Prostate gland (tissue), 2 donors: Measurements from ENCODE around the gene QRICH2. TPM values are rescaled to one million over a fixed set of nuclear protein-coding genes. Genes with fewer than 3 reads are reported as not detected.
A peak's percentile ranks its signal among the peaks of the same experiment; 100 is the strongest.

ENCODE experiments used
- DNase-seq: peaks from one replicate; pipeline ENCODE4 v3.0.0-alpha.2; 2019; ENCODE audit warnings: low spot score
- H3K27ac ChIP-seq, 2 donors: fragments of 200-600 bp; sonication (generic); 2 replicates each; pipeline ENCODE4 v1.5.1; 2017 to 2019
- H3K27me3 ChIP-seq: fragments of 200-600 bp; sonication (generic); replicated peaks from 2 replicates; pipeline ENCODE4 v1.5.1; 2019; ENCODE audit not compliant: insufficient read depth
- H3K36me3 ChIP-seq, 2 donors: fragments of 200-600 bp; sonication (generic); 1 replicate in 1 of 2; 2 replicates in 1 of 2; pipeline versions ENCODE4 v1.5.1 to v1.8.1; 2017 to 2019
- H3K4me1 ChIP-seq: fragments of 200-600 bp; sonication (generic); replicated peaks from 2 replicates; pipeline ENCODE4 v1.5.1; 2019
- H3K4me3 ChIP-seq, 2 donors: fragments of 200-600 bp; sonication (generic); 2 replicates each; pipeline ENCODE4 v1.5.1; 2017 to 2019
- H3K9me3 ChIP-seq: fragments of 200-600 bp; sonication (generic); 2 replicates; pipeline ENCODE4 v1.5.1; 2017
- POLR2A ChIP-seq: fragments of 450-650 bp; IDR thresholded peaks from one replicate; pipeline ENCODE4 v1.6.1; 2016; ENCODE audit warnings: antibody characterized with exemption, mild to moderate bottlenecking
- POLR2AphosphoS5 ChIP-seq: sonication (generic); formaldehyde crosslinking; IDR thresholded peaks from one replicate; pipeline ENCODE4 v1.6.1; 2017; ENCODE audit warnings: antibody characterized with exemption
- WGBS: methylation state at CpG from one replicate; pipeline ENCODE4 v1.1.5; 2018; 5-methylcytosine and 5-hydroxymethylcytosine counted together
- intact Hi-C: fragments of 100-400 bp; cut with DNase I; formaldehyde crosslinking; loops from one replicate; pipeline ENCODE4 v1.14.2; 2022
- total RNA-seq, 2 donors: library from RNA; depleted of rRNA; stranded (reverse); fragments of >200 nt; gene quantifications; one replicate each; pipeline ENCODE4 v1.1.0, GENCODE V29; 2016
- TF ChIP-seq, protein P1 (sequence below), 4 experiments: fragments of 200-600 bp in 2 of 4; fragments of 450-650 bp in 2 of 4; sonication (generic) in 2 of 4; IDR thresholded peaks; 1 replicate in 3 of 4; 2 replicates in 1 of 4; pipeline ENCODE4 v1.5.1; 2016 to 2019; ENCODE audit warnings: antibody characterized with exemption in 4 of 4, mild to moderate bottlenecking in 2 of 4, moderate library complexity in 2 of 4

QRICH2 gene
- total RNA-seq, 2 donors from 2014 or later, result 3.1 to 9.8 TPM

DNA sequence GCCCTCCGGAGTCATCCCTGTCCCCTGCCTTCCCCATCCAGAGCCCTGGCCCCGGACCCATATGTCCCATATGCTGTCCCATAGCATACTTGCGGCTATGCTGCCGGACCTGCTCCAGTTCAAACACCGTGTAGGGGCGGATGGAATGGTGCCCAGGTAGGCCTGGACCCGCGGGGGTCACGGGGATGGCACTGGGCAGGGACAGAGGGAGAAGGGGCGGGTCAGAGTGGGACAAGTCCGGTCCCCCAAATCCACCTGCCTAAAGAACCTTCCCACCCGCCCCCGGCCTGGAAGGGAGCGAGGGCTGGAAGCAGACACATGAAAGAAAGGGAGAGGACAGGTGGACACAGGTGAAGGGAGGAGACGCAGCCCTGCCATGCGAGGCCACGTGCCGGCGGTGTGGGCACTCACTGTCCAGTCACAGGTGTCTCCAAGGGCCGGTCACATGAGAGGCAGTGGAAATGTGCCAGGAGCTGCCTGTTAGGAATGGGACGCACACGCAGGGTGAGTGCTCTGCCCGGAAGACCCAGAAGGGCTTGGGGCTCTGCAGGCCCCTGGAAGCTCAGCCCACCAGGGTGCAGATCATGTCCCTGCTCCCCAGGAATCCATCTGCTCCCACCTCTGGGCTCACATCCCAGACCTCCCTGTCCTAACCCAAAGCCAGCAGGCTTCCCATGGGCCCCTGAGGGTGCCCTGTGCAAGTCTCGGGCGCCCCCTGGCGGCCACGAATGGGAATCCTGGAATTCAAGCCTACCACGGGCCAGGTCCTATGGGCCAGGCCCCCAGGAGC is 28.9 kb downstream of the QRICH2 start:
- Histone ChIP-seq H3K27me3 (no peaks in the 10 kb centered on the region), H3K4me1 (peaks cover 6% of the 10 kb centered on the region), H3K27ac (no peak overlapping the region), H3K9me3 (no peaks in the 10 kb centered on the region), H3K36me3 (no peaks in the 10 kb centered on the region), H3K4me3 (no peak overlapping the region)
- intact Hi-C loops, result loop anchor here (1.0 to 10.0 kb wide), 3 partner anchors 96 to 264 kb away; no protein-coding TSS in a partner anchor
- TF ChIP-seq POLR2AphosphoS5 (peak; percentile 75), POLR2A (no peak)
- TF ChIP-seq, protein P1, sequence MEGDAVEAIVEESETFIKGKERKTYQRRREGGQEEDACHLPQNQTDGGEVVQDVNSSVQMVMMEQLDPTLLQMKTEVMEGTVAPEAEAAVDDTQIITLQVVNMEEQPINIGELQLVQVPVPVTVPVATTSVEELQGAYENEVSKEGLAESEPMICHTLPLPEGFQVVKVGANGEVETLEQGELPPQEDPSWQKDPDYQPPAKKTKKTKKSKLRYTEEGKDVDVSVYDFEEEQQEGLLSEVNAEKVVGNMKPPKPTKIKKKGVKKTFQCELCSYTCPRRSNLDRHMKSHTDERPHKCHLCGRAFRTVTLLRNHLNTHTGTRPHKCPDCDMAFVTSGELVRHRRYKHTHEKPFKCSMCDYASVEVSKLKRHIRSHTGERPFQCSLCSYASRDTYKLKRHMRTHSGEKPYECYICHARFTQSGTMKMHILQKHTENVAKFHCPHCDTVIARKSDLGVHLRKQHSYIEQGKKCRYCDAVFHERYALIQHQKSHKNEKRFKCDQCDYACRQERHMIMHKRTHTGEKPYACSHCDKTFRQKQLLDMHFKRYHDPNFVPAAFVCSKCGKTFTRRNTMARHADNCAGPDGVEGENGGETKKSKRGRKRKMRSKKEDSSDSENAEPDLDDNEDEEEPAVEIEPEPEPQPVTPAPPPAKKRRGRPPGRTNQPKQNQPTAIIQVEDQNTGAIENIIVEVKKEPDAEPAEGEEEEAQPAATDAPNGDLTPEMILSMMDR (IDR thresholded peaks at IDR 0.05), result peak; percentile 97 to 100 (median 98)
- DNase-seq, result peak; percentile 85
- 45% methylated on average over 28 of the region's 28 CpGs for WGBS

DNA sequence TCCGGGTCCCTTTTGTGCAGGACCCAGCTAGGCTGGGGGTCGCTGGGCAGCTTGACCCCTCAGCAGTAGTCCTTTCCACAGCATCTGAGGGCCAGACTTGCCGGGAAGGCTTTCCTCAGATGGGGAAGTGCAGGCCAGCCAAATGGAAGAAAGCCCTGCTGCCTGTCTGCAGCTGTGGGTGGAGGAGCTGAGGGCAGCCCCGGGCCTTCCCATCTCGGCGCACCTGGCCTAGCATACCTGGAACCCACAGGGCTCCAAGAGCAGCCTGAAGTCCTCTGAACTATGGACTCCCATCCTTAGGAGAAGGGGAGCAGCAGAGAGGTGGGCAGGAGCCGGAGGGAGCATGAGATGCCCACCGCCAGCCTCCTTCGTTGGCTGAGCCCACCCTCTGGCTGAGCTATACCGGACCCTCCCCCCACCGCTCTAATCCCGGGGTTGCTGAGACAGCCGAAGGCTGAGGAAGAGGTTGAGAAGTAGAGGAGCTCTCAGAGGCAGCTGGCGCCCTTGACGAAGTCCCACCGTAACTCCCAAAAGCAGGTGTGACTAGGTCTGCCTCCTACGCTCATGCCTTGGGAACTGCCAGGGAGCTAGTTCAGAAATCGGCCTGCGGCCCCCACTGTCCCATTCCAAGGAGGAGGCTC is 29.7 kb downstream of the QRICH2 start:
- no peak for DNase-seq
- H3K9me3 ChIP-seq, result no peaks in the 10 kb centered on the region
- WGBS, result 88% methylated on average over 19 of the region's 19 CpGs
- TF ChIP-seq POLR2AphosphoS5 (no peak), POLR2A (no peak)
- TF ChIP-seq, protein P1 (IDR thresholded peaks at IDR 0.05), result no peak
- H3K36me3 ChIP-seq, result no peaks in the 10 kb centered on the region
- H3K4me1 ChIP-seq, result peaks cover 6% of the 10 kb centered on the region
- H3K27me3 ChIP-seq, result no peaks in the 10 kb centered on the region
- intact Hi-C loops, result loop anchor here (1.0 to 10.0 kb wide), 3 partner anchors 96 to 264 kb away; no protein-coding TSS in a partner anchor
- H3K27ac ChIP-seq, result no peak overlapping the region
- no peak overlapping the region for H3K4me3 ChIP-seq

DNA sequence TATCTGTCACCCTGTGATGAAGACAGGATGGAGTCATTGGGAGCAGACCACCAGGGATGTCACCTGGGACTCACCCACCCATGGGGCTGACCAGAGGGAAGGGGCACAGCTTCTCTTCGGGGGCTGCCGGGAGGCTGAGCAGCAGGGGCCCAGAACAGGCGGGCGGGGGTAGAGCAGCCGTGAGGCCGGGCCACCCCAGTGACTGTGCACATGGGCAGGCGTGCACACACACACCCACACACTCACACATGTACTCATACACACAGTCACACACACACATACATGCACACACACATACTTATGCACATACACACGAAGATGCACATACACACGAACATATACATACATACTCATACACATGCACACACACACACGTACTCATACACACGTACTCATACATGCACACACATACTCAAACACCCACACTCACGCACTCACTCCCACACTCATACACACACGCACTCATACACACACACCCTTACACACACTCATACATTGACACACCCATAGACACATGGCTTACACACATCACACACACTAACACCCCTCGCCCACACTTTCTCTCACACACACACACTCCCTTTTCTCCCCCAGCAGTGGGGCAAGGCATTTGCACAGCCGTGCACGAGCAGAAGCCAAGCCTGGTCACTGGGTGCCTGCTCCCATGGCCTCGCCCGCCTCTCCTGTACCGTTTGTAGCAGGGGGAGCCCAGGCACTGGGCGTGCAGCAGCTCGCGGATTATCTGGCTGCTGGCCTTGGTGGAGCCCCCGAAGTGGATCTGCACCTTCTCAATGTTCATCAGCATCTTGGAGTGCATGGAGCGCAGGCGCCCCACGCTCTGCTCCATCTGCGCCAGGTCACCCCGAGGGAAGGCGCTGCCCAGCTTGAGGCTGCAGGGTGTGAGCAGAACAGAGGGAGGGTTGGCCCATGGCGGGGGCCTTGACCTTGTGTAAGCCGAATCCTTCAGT is 30.5 kb downstream of the QRICH2 start:
- Histone ChIP-seq H3K36me3 (no peaks in the 10 kb centered on the region), H3K27me3 (no peaks in the 10 kb centered on the region), H3K4me1 (peaks cover 10% of the 10 kb centered on the region), H3K27ac (no peak overlapping the region), H3K4me3 (no peak overlapping the region), H3K9me3 (no peaks in the 10 kb centered on the region)
- DNase-seq, result no peak
- 88% methylated on average over 29 of the region's 31 CpGs for WGBS
- no peak for TF ChIP-seq POLR2A
- TF ChIP-seq POLR2AphosphoS5, result no peak
- TF ChIP-seq, protein P1 (IDR thresholded peaks at IDR 0.05), result no peak
- intact Hi-C loops, result loop anchor here (1.0 to 10.0 kb wide), 3 partner anchors 95 to 263 kb away; no protein-coding TSS in a partner anchor

DNA sequence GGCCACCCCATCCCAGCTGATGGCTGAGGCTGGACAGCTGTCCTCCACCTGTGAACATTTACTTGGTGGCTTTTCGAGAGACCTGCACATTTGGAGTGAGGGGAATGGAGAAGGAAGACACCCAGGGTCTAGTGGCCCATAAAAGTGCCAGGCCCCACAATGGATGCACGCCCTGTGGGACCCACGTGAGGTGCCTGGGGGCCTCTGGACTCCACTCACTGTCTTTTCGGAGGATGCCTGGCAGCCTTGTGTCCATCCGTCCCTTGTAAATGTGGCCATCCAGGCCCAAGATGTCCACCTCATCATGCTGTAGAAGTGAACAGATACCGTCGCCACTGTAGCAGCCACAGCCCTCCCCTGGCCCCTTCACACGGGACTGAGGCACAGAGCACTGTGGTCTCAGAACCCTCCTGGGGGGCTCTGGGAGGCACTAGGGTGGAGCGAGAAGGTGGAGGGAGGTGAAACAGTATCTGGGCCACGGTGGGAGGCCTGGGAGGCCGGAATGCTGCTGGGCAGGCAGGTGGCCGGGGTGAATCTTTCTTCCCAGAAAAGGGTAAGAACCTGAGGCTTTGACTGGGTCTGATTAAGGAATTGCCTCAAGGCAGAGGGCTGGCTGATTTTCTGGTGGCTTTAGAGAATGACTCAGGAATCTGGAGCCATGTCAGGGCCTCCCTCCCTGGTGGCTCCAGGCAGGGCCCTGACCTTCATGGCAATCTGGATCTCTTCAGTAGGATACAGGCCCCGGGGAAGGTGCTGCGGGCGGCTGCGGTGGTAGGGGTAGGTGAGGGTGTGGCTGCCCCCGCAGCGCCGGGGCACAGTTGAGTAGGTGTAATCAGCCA is 31.4 kb downstream of the QRICH2 start:
- TF ChIP-seq, protein P1 (IDR thresholded peaks at IDR 0.05), result no peak
- TF ChIP-seq POLR2A (no peak), POLR2AphosphoS5 (no peak)
- no peaks in the 10 kb centered on the region for H3K36me3 ChIP-seq
- intact Hi-C loops, result loop anchor here (10.0 kb wide), 1 partner anchor 262 kb away; no protein-coding TSS in a partner anchor
- WGBS, result 90% methylated on average over 19 of the region's 19 CpGs
- no peaks in the 10 kb centered on the region for H3K27me3 ChIP-seq
- peaks cover 14% of the 10 kb centered on the region for H3K4me1 ChIP-seq
- no peak overlapping the region for H3K27ac ChIP-seq
- no peak overlapping the region for H3K4me3 ChIP-seq
- no peaks in the 10 kb centered on the region for H3K9me3 ChIP-seq
- DNase-seq, result no peak
